GM12878 (cell line): ENCODE measurements around the gene RAB37. TPM values are rescaled to one million over a fixed set of nuclear protein-coding genes. Genes with fewer than 3 reads are reported as not detected.

Experiments
- ATAC-seq: fragments of 200-7000 bp; cut with Tn5 transposase; 3 replicates; pipeline ENCODE4 v1.9.1; 2020; ENCODE audit warnings: mild to moderate bottlenecking, moderate library complexity
- BruUV-seq: library from RNA; stranded (reverse); fragments of 400-500 nt; replicated peaks from 2 replicates; lab custom pipeline; 2021; lab: Mats Ljungman, UMichigan
- CTCF ChIA-PET: fragments of 300-600 bp; sonication (Branson Sonifier 250); formaldehyde crosslinking; extraction: SDS; loops from one replicate; lab custom pipeline; 2021; ENCODE audit warnings: inconsistent platforms; lab: Yijun Ruan, JAX
- POLR2A ChIA-PET: fragments of 350-600 bp; formaldehyde crosslinking; extraction: SDS; loops from one replicate; lab custom pipeline; 2021; ENCODE audit warnings: inconsistent platforms; lab: Charles Lee
- RAD21 ChIA-PET: fragments of 300-600 bp; sonication (Branson Sonifier 250); formaldehyde crosslinking; loops from one replicate; lab custom pipeline; 2023; ENCODE audit warnings: antibody characterized with exemption; ENCODE audit not compliant: unreplicated experiment; lab: Charles Lee
- SMC1A ChIA-PET: fragments of 300-600 bp; sonication (Branson Sonifier 250); formaldehyde crosslinking; loops from one replicate; lab custom pipeline; 2023; ENCODE audit not compliant: unreplicated experiment, uncharacterized antibody; lab: Charles Lee
- DNase-seq: peaks from one replicate; pipeline ENCODE4 v3.0.0-alpha.2; 2011; ENCODE audit warnings: low read depth, low spot score
- FAIRE-seq: peaks from 3 replicates; lab custom pipeline; 2011; peaks lifted over from hg19 to GRCh38; lab: Jason Lieb, UNC
- H2AFZ ChIP-seq: 2 replicates; pipeline ENCODE4 v1.6.0; 2011; ENCODE audit warnings: low read depth, low read length, control low read depth; ENCODE audit not compliant: control insufficient read depth
- H3K27ac ChIP-seq: 2 replicates; pipeline ENCODE4 v1.5.1; 2011; ENCODE audit warnings: control low read depth; ENCODE audit not compliant: control insufficient read depth, insufficient read depth
- H3K27me3 ChIP-seq, 2 experiments: replicated peaks in 1 of 2; 2 replicates each; pipeline versions ENCODE4 v1.6.0 to v1.6.1; 2011; ENCODE audit warnings: low read length in 1 of 2; ENCODE audit not compliant: control insufficient read depth in 2 of 2, insufficient read depth in 2 of 2
- H3K36me3 ChIP-seq, 2 experiments: 2 replicates each; pipeline ENCODE4 v1.5.1; 2011; ENCODE audit warnings: low read length in 1 of 2; ENCODE audit not compliant: control insufficient read depth in 2 of 2, insufficient read depth in 2 of 2
- H3K4me1 ChIP-seq: 2 replicates; pipeline ENCODE4 v1.6.1; 2011; ENCODE audit warnings: mild to moderate bottlenecking, low read length, moderate library complexity, mixed read lengths; ENCODE audit not compliant: control insufficient read depth, insufficient read depth
- H3K4me2 ChIP-seq: 2 replicates; pipeline ENCODE4 v1.6.0; 2011; ENCODE audit warnings: control low read depth; ENCODE audit not compliant: control insufficient read depth, insufficient read depth
- H3K4me3 ChIP-seq: fragments of 200-600 bp; sonication (generic); 2 replicates; pipeline ENCODE4 v1.5.1; 2016
- H3K79me2 ChIP-seq: 2 replicates; pipeline ENCODE4 v1.6.0; 2011; ENCODE audit warnings: low read length; ENCODE audit not compliant: control insufficient read depth, insufficient read depth
- H3K9ac ChIP-seq: 2 replicates; pipeline ENCODE4 v1.8.0; 2011; ENCODE audit warnings: low read length, control low read depth, mixed read lengths; ENCODE audit not compliant: control insufficient read depth, insufficient read depth
- H3K9me3 ChIP-seq: replicated peaks from 3 replicates; pipeline ENCODE4 v1.5.1; 2011; ENCODE audit warnings: mild to moderate bottlenecking, low read length; ENCODE audit not compliant: control insufficient read depth, insufficient read depth
- H4K20me1 ChIP-seq: 2 replicates; pipeline ENCODE4 v1.6.0; 2011; ENCODE audit not compliant: control insufficient read depth, insufficient read depth
- BHLHE40 ChIP-seq, 2 experiments: fragments of 450-650 bp in 1 of 2; IDR thresholded peaks; 2 replicates each; pipeline ENCODE4 v1.6.1; 2011 to 2017; ENCODE audit warnings: low read depth in 2 of 2, borderline replicate concordance in 1 of 2, improper control_type of control experiment in 1 of 2, low read length in 1 of 2, mild to moderate bottlenecking in 1 of 2
- BRCA1 ChIP-seq: IDR thresholded peaks from 2 replicates; pipeline ENCODE4 v1.6.1; 2011; ENCODE audit warnings: low read depth, low read length, improper control_type of control experiment
- CEBPB ChIP-seq, 2 experiments: fragments of 150-350 bp in 1 of 2; IDR thresholded peaks; 2 replicates each; pipeline ENCODE4 v1.6.1; 2012 to 2014; ENCODE audit warnings: low read depth in 2 of 2, low read length in 2 of 2, borderline replicate concordance in 1 of 2, inconsistent platforms in 1 of 2
- E2F8 ChIP-seq: fragments of 450-650 bp; IDR thresholded peaks from 2 replicates; pipeline ENCODE4 v1.6.1; 2018; ENCODE audit warnings: mild to moderate bottlenecking, low read depth, moderate library complexity; ENCODE audit not compliant: partially characterized antibody
- FOS ChIP-seq: IDR thresholded peaks from 3 replicates; pipeline ENCODE4 v1.6.1; 2011; ENCODE audit warnings: borderline replicate concordance; ENCODE audit not compliant: insufficient read length; ENCODE audit errors: extremely low read depth
- GABPA ChIP-seq: IDR thresholded peaks from 2 replicates; pipeline ENCODE4 v1.6.1; 2014; ENCODE audit warnings: antibody characterized with exemption, low read depth, mild to moderate bottlenecking, inconsistent platforms
- IKZF2 ChIP-seq, 2 experiments: fragments of 450-650 bp; IDR thresholded peaks; 2 replicates each; pipeline ENCODE4 v1.6.1; 2017; ENCODE audit warnings: mild to moderate bottlenecking in 2 of 2, moderate library complexity in 2 of 2
- JUND ChIP-seq: IDR thresholded peaks from 2 replicates; pipeline ENCODE4 v1.6.1; 2012; ENCODE audit warnings: low read depth, mild to moderate bottlenecking, low read length, improper control_type of control experiment, moderate library complexity
- MTA2 ChIP-seq: fragments of 450-650 bp; IDR thresholded peaks from 2 replicates; pipeline ENCODE4 v1.6.1; 2016; ENCODE audit warnings: low read depth, mild to moderate bottlenecking, moderate library complexity
- NRF1 ChIP-seq: conservative IDR thresholded peaks from 2 replicates; pipeline ENCODE4 v1.6.1; 2011; ENCODE audit warnings: mild to moderate bottlenecking, low read depth, low read length, improper control_type of control experiment
- PAX8 ChIP-seq: fragments of 450-650 bp; IDR thresholded peaks from 2 replicates; pipeline ENCODE4 v1.6.1; 2017; ENCODE audit warnings: mild to moderate bottlenecking, moderate library complexity
- RB1 ChIP-seq: fragments of 450-650 bp; formaldehyde crosslinking; IDR thresholded peaks from 2 replicates; pipeline ENCODE4 v1.6.1; 2017; ENCODE audit warnings: mild to moderate bottlenecking, borderline replicate concordance
- RBBP5 ChIP-seq: fragments of 200-600 bp; sonication (generic); conservative IDR thresholded peaks from 2 replicates; pipeline ENCODE4 v1.6.1; 2016
- SPI1 ChIP-seq: IDR thresholded peaks from 2 replicates; pipeline ENCODE4 v1.6.1; 2011; ENCODE audit warnings: low read depth, mild to moderate bottlenecking, low read length, moderate library complexity, borderline replicate concordance; ENCODE audit not compliant: insufficient read depth
- SUPT20H ChIP-seq: IDR thresholded peaks from 2 replicates; pipeline ENCODE4 v1.6.1; 2011; ENCODE audit warnings: low read depth, mild to moderate bottlenecking, low read length, moderate library complexity, borderline replicate concordance; ENCODE audit not compliant: control insufficient read depth
- WRNIP1 ChIP-seq: IDR thresholded peaks from 2 replicates; pipeline ENCODE4 v1.6.1; 2011; ENCODE audit warnings: low read depth, low read length, improper control_type of control experiment, borderline replicate concordance
- ZBED1 ChIP-seq: IDR thresholded peaks from 2 replicates; pipeline ENCODE4 v1.6.1; 2016; ENCODE audit warnings: borderline replicate concordance
- WGBS: methylation state at CpG from one replicate; pipeline ENCODE4 v1.1.6; 2016; ENCODE audit warnings: low lambda C conversion rate; ENCODE audit not compliant: insufficient replicate concordance, insufficient coverage; ENCODE audit errors: missing lambda C conversion rate; 5-methylcytosine and 5-hydroxymethylcytosine counted together
- in situ Hi-C: fragments of 300-500 bp; cut with MboI; formaldehyde crosslinking; loops from 9 replicates; pipeline ENCODE4 v1.14.3; 2018; ENCODE audit warnings: mixed read lengths
- intact Hi-C: fragments of 100-400 bp; cut with micrococcal nuclease; formaldehyde crosslinking; loops from one replicate; pipeline ENCODE4 v1.14.2; 2022; ENCODE audit not compliant: unreplicated experiment
- polyA plus RNA-seq, 11 experiments: library from polyadenylated mRNA; depleted of rRNA in 4 of 11; unstranded in 6 of 11; stranded (reverse) in 5 of 11; fragments of >200 nt; fragmentation: Nextera tagmentation in 4 of 11; fragmentation: Illumina TruSeq in 1 of 11; extraction: Ambion mirVana in 4 of 11; extraction: Trizol in 1 of 11; gene quantifications; 1 replicate in 1 of 11; 2 replicates in 10 of 11; pipeline versions ENCODE4 v1.2.1 to v1.2.3, GENCODE V29; 2011 to 2016; ENCODE audit warnings: inconsistent platforms in 2 of 11, missing spikeins in 2 of 11, low read depth in 1 of 11
- total RNA-seq, 4 experiments: library from RNA; depleted of rRNA in 3 of 4; stranded (reverse); fragments of >200 nt in 3 of 4; fragmentation: Illumina TruSeq in 1 of 4; extraction: Trizol in 1 of 4; gene quantifications; 2 replicates each; pipeline versions ENCODE4 v1.2.1 to v1.2.3, GENCODE V29; 2013 to 2021

RAB37 gene
- total and polyA plus RNA-seq, 10 of the 15 experiments (the other 5 are each of a cell fraction or from before 2014, with no cell fraction given) = 0.48 to 5.6 (median 1.7) TPM

GRCh38 chr17:74759941-74760340, 22.9 kb downstream of the RAB37 start (continued):
- TF ChIP-seq GABPA (no peak), CEBPB (IDR thresholded peaks at IDR 0.05; ENCODE audit: borderline replicate concordance in 1 of 2, low read depth in 2 of 2, low read length in 2 of 2) (no peak)

- Histone ChIP-seq H3K36me3 (peaks cover 0 to 2% of the 10 kb centered on the region in 2 experiments; a peak in 2 of 4 replicates), H3K4me1 (peaks cover 21% of the 10 kb centered on the region), H3K27me3 (no peaks in the 10 kb centered on the region), H3K4me2 (no peak overlapping the region), H3K9me3 (no peaks in the 10 kb centered on the region), H3K79me2 (peaks cover 8% of the 10 kb centered on the region), H3K27ac (no peak overlapping the region), H3K9ac (no peak overlapping the region), H2AFZ (no peak overlapping the region), H4K20me1 (no peaks in the 10 kb centered on the region), H3K4me3 (no peak overlapping the region)
- BruUV-seq = no TSS peak
- RAD21 ChIA-PET = interaction anchor here (1.0 to 2.7 kb wide), 3 partner anchors 11 to 24 kb away, joined by 3 to 11 read pairs (median 10); no protein-coding TSS in a partner anchor
- no peak for FAIRE-seq
- no peak for TF ChIP-seq PAX8
- no peak for TF ChIP-seq BRCA1
- TF ChIP-seq NRF1 = no peak
- TF ChIP-seq WRNIP1 = no peak
- TF ChIP-seq ZBED1 = no peak
- no peak for TF ChIP-seq RBBP5
- no peak for TF ChIP-seq FOS
- TF ChIP-seq IKZF2 (IDR thresholded peaks at IDR 0.05) = no peak
- no peak for TF ChIP-seq RB1
- no peak for TF ChIP-seq E2F8
- no peak for TF ChIP-seq JUND
- no peak for TF ChIP-seq MTA2
- TF ChIP-seq SUPT20H = no peak
- TF ChIP-seq GABPA = no peak
- no peak for TF ChIP-seq SPI1
- no peak for TF ChIP-seq BHLHE40 (IDR thresholded peaks at IDR 0.05; ENCODE audit: borderline replicate concordance in 1 of 2, low read depth in 2 of 2, low read length in 1 of 2)
- in situ Hi-C loops (no loop called here), intact Hi-C loops (no loop called here)
- DNase-seq = no peak
- ATAC-seq = no peak
- SMC1A ChIA-PET = interaction anchor here (0.6 to 2.0 kb wide), 5 partner anchors 11 to 103 kb away, joined by 3 to 12 read pairs (median 10); partner anchors contain the start of gene NAT9
- POLR2A ChIA-PET = interaction anchor here (1.0 to 2.8 kb wide), 4 partner anchors 10 to 112 kb away, joined by 5 to 16 read pairs (median 8); partner anchors contain the start of genes FDXR and NAT9
- 96% methylated on average over 7 of the region's 7 CpGs for WGBS
- CTCF ChIA-PET = interaction anchor here (0.5 to 5.2 kb wide), 8 partner anchors 10 to 30 kb away, joined by 3 to 33 read pairs (median 8); partner anchors contain the start of gene RAB37
These were observed 23.5 kb downstream of the RAB37 start for GRCh38 chr17:74760404-74761105.
